C4-2B (cell line): ENCODE data around the gene SLC22A5.

ENCODE experiments used
- CTCF ChIP-seq: fragments of 450-650 bp; conservative IDR thresholded peaks from 2 replicates; pipeline ENCODE4 v1.5.1; 2017; ENCODE audit warnings: mild to moderate bottlenecking
- ZFX ChIP-seq: fragments of 450-650 bp; IDR thresholded peaks from 2 replicates; pipeline ENCODE4 v1.6.1; 2017

- TF ChIP-seq CTCF, result no peak
- TF ChIP-seq ZFX, result no peak
Measured at GRCh38 chr5:132335402-132335801, 34.1 kb upstream of the SLC22A5 start.
